Measurements from ENCODE around the gene PLXDC2. TPM values are rescaled to one million over a fixed set of nuclear protein-coding genes. Genes with fewer than 3 reads are reported as not detected.

Gene PLXDC2
- total RNA-seq, 1 experiment from 2014 or later = 0.21 TPM

DNA sequence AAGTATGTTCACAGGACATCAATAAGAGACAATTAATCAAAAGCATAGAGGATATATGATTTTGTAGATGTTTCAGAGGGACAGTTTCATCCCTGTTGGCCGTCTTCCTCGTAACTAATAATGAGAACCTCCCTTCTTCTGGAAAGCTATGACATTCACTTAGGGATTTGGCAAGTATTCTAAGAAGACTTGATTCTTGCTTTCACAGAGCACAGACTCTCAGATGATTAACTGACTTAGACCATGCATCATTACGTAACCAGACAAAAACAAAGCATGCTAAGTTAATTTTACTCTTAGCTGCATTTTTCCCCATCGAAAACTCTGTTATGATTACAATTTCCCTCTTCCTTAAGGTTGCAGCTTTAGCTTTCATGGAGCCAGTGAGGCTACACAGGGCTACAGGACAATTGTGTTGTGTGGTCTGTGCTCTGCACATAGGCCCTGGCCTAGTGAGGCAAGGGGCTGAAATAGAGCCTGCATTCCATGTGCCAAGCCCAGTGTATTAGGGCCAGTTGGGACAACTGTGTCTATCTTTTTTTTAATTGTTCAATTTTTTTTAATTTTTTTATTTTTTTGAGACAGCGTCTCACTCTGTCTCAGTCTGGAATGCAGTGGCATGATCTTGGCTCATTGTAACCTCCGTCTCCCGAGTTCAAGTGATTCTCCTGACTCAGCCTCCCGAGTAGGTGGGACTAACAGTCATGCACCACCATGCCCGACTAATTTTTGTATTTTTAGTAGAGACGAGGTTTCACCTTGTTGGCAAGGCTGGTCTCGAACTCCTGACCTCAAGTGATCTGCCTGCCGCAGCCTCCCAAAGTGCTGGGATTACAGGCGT lies 105.3 kb downstream of the PLXDC2 start:
- Histone ChIP-seq H3K27ac (ENCODE audit: low read length) (no peak overlapping the region), H3K9me3 (ENCODE audit: control insufficient read depth, insufficient read depth, low read depth, low read length) (no peaks in the 10 kb centered on the region), H3K4me1 (ENCODE audit: control insufficient read depth, insufficient read depth, low read length) (no peaks in the 10 kb centered on the region), H3K4me3 (ENCODE audit: low read depth in 2 of 2, low read length in 2 of 2) (no peak overlapping the region), H3K36me3 (ENCODE audit: control insufficient read depth, insufficient read depth, low read length) (no peaks in the 10 kb centered on the region), H3K27me3 (ENCODE audit: control insufficient read depth, insufficient read depth, low read length) (no peaks in the 10 kb centered on the region)
- ChIA-PET CTCF (no interaction called here), POLR2A (no interaction called here)
- TF ChIP-seq SIN3A (IDR thresholded peaks at IDR 0.05; ENCODE audit: borderline replicate concordance, insufficient read depth, low read depth, low read length) = no peak
- TF ChIP-seq, protein P1, sequence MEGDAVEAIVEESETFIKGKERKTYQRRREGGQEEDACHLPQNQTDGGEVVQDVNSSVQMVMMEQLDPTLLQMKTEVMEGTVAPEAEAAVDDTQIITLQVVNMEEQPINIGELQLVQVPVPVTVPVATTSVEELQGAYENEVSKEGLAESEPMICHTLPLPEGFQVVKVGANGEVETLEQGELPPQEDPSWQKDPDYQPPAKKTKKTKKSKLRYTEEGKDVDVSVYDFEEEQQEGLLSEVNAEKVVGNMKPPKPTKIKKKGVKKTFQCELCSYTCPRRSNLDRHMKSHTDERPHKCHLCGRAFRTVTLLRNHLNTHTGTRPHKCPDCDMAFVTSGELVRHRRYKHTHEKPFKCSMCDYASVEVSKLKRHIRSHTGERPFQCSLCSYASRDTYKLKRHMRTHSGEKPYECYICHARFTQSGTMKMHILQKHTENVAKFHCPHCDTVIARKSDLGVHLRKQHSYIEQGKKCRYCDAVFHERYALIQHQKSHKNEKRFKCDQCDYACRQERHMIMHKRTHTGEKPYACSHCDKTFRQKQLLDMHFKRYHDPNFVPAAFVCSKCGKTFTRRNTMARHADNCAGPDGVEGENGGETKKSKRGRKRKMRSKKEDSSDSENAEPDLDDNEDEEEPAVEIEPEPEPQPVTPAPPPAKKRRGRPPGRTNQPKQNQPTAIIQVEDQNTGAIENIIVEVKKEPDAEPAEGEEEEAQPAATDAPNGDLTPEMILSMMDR (IDR thresholded peaks at IDR 0.05) = no peak
- no peak for TF ChIP-seq TCF7L2 (IDR thresholded peaks at IDR 0.05; ENCODE audit: low read depth, low read length)
- TF ChIP-seq, protein P2, sequence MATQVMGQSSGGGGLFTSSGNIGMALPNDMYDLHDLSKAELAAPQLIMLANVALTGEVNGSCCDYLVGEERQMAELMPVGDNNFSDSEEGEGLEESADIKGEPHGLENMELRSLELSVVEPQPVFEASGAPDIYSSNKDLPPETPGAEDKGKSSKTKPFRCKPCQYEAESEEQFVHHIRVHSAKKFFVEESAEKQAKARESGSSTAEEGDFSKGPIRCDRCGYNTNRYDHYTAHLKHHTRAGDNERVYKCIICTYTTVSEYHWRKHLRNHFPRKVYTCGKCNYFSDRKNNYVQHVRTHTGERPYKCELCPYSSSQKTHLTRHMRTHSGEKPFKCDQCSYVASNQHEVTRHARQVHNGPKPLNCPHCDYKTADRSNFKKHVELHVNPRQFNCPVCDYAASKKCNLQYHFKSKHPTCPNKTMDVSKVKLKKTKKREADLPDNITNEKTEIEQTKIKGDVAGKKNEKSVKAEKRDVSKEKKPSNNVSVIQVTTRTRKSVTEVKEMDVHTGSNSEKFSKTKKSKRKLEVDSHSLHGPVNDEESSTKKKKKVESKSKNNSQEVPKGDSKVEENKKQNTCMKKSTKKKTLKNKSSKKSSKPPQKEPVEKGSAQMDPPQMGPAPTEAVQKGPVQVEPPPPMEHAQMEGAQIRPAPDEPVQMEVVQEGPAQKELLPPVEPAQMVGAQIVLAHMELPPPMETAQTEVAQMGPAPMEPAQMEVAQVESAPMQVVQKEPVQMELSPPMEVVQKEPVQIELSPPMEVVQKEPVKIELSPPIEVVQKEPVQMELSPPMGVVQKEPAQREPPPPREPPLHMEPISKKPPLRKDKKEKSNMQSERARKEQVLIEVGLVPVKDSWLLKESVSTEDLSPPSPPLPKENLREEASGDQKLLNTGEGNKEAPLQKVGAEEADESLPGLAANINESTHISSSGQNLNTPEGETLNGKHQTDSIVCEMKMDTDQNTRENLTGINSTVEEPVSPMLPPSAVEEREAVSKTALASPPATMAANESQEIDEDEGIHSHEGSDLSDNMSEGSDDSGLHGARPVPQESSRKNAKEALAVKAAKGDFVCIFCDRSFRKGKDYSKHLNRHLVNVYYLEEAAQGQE (IDR thresholded peaks at IDR 0.05; ENCODE audit: insufficient read depth in 1 of 2, low read depth in 2 of 2, low read length in 1 of 2) = no peak
- TF ChIP-seq POLR2AphosphoS5 (IDR thresholded peaks at IDR 0.05; ENCODE audit: low read depth, low read length) = no peak
- DNase-seq (ENCODE audit: low read depth, low spot score) = no peak
- intact Hi-C loops (cut with micrococcal nuclease; ENCODE audit: unreplicated experiment) (no loop called here), in situ Hi-C loops (cut with HindIII; ENCODE audit: low pct_unique_long_range_greater_than_20kb, low sequenced_read_pairs) (no loop called here)
- no peak for ATAC-seq
- no TSS peak for BruUV-seq (replicated peaks)

DNA sequence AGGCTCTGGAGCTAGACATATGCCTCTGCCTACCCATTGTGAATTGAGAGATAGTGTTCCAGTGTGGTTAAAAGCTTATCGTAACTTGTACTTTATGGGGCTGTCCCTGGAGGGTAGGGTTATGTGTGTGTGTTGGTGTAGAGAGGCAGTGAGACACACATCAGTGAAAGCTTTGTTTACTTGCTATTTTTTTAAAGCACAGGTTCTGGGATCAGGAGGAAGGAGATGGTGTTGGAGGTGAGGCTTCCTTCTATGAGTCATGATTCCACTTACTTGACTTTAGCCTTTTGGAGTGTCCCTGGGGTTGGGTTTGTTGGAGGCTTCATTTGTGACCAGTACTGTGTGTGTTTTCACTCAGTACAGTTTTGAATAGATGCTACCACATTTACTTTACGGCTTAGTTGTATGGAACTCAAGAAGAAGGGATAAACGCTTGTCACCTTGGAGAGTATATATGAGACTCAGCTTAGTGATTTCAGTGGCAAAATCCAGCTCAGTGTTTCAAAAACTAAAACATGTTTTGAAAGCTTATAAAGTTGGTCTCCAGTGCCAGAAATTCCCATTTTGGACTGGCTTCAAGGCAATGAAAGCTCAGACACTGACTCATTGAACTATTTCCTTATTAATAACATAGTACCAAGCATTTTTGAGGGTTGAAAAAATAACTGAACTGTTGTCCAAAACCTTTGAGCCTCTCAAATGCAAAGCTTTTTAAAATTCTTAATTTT lies 106.2 kb downstream of the PLXDC2 start:
- ChIA-PET CTCF (interaction anchor here (0.7 kb wide), 1 partner anchor 13 kb away, joined by 3 read pairs; no protein-coding TSS in a partner anchor), POLR2A (no interaction called here)
- no TSS peak for BruUV-seq (replicated peaks)
- intact Hi-C loops (cut with micrococcal nuclease; ENCODE audit: unreplicated experiment) = no loop called here
- Histone ChIP-seq H3K27ac (ENCODE audit: low read length) (no peak overlapping the region), H3K36me3 (ENCODE audit: control insufficient read depth, insufficient read depth, low read length) (no peaks in the 10 kb centered on the region), H3K4me1 (ENCODE audit: control insufficient read depth, insufficient read depth, low read length) (no peaks in the 10 kb centered on the region), H3K4me3 (ENCODE audit: low read depth in 2 of 2, low read length in 2 of 2) (no peak overlapping the region), H3K9me3 (ENCODE audit: control insufficient read depth, insufficient read depth, low read depth, low read length) (no peaks in the 10 kb centered on the region), H3K27me3 (ENCODE audit: control insufficient read depth, insufficient read depth, low read length) (no peaks in the 10 kb centered on the region)
- in situ Hi-C loops (cut with HindIII; ENCODE audit: low pct_unique_long_range_greater_than_20kb, low sequenced_read_pairs) = no loop called here
- ATAC-seq (no peak), DNase-seq (ENCODE audit: low read depth, low spot score) (no peak)
- TF ChIP-seq, protein P2 (IDR thresholded peaks at IDR 0.05; ENCODE audit: insufficient read depth in 1 of 2, low read depth in 2 of 2, low read length in 1 of 2) = no peak
- TF ChIP-seq POLR2AphosphoS5 (IDR thresholded peaks at IDR 0.05; ENCODE audit: low read depth, low read length) (no peak), SIN3A (IDR thresholded peaks at IDR 0.05; ENCODE audit: borderline replicate concordance, insufficient read depth, low read depth, low read length) (no peak), TCF7L2 (IDR thresholded peaks at IDR 0.05; ENCODE audit: low read depth, low read length) (no peak)
- TF ChIP-seq, protein P1 (IDR thresholded peaks at IDR 0.05) = no peak

Data from Panc1 (cell line).